Activated T-cell treated with anti-CD3 and anti-CD28 coated beads for 1 hour (primary cell): ENCODE data around the gene CELSR2.

Experiments
- DNase-seq: peaks from one replicate; pipeline ENCODE4 v3.0.0-alpha.2; 2020; ENCODE audit warnings: low read depth

CELSR2 gene

DNA sequence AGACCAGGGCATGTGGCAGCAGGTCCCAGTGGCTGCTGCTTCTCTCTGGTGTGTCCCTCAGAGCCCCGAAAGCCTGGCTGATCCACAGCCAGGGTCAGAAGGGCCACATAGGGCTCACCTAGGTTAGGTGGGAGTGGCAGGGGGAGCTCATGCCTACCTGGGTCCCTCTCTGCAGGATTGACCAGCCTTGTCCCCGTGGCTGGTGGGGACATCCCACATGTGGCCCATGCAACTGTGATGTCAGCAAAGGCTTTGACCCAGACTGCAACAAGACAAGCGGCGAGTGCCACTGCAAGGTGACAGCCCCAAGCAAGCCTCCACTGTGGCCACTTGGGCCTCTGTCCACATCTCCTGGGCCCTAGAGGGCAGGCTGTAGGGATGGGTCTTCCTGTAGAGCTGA lies 15.7 kb downstream of the CELSR2 start:
- DNase-seq: no peak

DNA sequence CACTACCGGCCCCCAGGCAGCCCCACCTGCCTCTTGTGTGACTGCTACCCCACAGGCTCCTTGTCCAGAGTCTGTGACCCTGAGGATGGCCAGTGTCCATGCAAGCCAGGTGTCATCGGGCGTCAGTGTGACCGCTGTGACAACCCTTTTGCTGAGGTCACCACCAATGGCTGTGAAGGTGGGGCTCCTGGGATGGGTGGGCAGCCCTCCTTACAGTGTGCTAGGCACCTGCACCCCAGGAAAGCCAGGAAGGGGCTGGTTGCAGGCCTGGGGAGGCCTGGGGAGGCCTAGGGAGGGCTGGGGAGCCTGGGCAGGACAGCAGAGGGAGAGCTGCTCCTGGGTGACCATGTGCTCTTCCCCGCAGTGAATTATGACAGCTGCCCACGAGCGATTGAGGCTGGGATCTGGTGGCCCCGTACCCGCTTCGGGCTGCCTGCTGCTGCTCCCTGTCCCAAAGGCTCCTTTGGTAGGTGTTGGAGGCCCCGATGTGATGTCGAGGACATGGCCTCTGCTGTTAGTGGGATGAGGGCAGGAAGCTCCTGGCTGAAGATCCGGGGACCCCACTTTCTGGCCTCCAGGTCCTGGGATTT lies 16.5 kb downstream of the CELSR2 start:
- no peak for DNase-seq

DNA sequence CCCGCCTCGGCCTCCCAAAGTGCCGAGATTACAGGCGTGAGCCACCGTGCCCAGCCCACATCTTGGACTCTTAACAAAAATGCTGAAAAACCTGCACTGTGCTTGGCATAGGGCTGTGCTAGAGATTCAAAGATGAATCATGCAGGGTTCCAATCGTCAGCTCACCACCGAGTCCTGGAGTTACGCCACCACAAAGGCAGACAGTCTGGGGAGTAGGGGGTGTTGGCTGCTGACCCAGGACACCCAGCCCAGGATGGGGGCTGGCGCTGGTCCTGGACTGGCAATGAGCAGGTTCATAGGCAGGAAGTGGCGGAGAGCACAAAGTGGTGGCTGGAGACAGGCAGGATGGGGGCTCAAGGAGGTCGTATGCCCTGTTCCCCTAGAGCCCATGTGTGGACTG lies 17.6 kb downstream of the CELSR2 start:
- DNase-seq: no peak

DNA sequence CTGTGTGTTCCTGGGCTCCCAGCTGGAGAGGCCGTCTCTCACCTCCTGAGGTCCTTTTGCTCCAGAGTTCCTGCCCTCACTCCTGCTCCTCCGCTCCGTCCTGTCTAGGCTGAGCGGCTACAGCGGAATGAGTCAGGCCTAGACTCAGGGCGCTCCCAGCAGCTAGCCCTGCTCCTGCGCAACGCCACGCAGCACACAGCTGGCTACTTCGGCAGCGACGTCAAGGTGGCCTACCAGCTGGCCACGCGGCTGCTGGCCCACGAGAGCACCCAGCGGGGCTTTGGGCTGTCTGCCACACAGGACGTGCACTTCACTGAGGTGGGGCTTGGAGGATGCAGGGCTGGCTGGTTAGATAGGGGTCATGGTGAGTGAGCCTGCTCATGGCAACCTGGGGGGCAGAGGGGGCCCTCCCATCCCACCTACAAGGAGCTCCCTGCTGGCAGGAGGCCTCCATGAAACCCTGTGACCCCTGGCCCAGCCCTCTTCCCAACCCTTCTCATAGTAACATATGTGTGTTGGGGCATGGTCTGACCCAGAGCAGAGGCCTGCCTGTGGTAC lies 18.5 kb downstream of the CELSR2 start:
- DNase-seq: no peak

DNA sequence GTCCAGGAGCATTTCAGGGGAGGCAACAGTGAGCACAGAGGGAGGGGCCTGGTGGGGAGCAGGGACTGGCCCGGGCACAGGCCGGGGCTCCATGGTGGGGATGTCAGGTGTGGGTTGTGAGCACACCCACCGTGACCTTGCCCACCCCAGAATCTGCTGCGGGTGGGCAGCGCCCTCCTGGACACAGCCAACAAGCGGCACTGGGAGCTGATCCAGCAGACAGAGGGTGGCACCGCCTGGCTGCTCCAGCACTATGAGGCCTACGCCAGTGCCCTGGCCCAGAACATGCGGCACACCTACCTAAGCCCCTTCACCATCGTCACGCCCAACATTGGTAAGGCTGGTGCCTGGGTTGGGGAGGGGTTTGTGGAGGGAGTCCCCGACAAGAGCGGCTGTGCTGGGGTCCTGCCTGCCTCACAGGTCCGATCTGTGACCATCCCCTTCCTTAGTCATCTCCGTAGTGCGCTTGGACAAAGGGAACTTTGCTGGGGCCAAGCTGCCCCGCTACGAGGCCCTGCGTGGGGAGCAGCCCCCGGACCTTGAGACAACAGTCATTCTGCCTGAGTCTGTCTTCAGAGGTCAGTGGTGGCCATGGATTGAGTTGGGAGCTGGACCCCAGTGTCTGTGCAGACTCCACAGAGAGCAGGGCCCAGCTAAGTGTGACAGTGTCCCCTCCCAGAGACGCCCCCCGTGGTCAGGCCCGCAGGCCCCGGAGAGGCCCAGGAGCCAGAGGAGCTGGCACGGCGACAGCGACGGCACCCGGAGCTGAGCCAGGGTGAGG lies 19.3 kb downstream of the CELSR2 start:
- DNase-seq: no peak

DNA sequence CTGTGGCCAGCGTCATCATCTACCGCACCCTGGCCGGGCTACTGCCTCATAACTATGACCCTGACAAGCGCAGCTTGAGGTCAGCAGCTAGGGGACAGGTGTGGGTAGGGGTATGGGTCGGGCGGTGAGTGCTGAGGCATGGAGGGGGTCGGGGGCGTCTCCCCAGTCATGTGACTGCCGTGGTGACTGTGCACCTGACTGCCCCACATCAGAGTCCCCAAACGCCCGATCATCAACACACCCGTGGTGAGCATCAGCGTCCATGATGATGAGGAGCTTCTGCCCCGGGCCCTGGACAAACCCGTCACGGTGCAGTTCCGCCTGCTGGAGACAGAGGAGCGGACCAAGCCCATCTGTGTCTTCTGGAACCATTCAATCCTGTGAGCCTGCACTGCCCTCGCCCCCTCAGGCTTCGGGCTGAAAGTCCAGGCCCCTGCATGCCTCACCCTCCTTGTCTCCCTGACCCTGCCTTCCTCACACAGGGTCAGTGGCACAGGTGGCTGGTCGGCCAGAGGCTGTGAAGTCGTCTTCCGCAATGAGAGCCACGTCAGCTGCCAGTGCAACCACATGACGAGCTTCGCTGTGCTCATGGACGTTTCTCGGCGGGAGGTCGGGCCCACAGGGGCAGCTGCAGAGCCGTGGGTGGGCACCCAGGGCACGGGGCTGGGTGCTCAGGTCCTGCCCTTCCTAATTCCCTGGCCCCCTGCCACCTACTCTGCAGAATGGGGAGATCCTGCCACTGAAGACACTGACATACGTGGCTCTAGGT lies 20.1 kb downstream of the CELSR2 start:
- no peak for DNase-seq

DNA sequence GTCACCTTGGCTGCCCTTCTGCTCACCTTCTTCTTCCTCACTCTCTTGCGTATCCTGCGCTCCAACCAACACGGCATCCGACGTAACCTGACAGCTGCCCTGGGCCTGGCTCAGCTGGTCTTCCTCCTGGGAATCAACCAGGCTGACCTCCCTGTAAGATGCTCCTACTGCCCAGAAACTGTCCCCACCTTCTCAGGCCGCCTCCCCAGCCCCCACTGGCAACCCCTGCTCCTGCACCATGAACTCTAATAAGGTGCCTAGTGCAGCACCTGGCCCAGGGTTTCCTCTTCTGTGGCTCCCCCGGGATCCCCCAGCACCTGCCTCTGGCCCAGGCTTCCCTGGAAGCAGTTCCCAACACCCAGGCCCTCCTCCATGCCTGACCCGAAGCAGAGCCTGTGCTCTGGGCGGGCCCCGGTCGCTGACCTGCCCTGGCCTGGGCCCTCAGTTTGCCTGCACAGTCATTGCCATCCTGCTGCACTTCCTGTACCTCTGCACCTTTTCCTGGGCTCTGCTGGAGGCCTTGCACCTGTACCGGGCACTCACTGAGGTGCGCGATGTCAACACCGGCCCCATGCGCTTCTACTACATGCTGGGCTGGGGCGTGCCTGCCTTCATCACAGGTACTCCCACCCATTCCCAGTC lies 20.8 kb downstream of the CELSR2 start:
- DNase-seq: no peak

DNA sequence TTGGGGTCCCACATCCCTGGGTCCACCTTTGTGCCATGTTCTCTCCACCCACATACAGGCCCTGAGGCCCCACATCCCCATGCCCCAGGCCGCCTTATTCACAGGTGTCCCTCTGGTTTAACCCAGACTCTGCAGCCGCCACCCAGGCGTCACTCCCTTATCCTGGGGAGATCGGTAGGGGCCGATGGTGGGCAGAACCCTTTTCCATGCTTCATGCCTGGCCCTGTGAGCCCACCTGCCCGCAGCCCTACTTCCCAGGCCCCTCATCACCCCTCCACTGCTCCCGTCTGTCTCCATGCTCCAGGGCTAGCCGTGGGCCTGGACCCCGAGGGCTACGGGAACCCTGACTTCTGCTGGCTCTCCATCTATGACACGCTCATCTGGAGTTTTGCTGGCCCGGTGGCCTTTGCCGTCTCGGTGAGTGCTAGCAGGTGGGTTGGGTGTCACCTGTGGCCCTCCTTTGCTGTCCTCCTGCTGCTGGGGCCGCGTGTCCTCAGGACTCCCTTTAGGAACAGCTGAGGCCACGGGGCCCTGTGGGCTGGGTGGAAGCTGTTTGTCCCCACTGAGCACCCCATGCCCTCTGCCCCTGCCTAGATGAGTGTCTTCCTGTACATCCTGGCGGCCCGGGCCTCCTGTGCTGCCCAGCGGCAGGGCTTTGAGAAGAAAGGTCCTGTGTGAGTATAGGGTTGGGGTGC lies 21.4 kb downstream of the CELSR2 start:
- DNase-seq: no peak

DNA sequence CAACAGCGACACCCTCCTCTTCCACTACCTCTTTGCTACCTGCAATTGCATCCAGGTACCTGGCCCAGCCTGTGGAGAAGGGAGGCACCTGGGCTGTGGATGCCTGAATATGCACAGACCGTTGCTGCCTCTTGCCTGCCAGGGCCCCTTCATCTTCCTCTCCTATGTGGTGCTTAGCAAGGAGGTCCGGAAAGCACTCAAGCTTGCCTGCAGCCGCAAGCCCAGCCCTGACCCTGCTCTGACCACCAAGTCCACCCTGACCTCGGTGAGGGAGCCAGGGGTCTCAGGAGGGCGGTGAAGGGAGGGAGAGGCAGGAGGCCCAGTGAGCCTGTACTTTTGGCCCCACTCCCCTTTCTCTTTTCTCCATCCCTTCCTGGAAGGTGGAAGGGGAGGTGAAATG lies 22.1 kb downstream of the CELSR2 start:
- DNase-seq: no peak

DNA sequence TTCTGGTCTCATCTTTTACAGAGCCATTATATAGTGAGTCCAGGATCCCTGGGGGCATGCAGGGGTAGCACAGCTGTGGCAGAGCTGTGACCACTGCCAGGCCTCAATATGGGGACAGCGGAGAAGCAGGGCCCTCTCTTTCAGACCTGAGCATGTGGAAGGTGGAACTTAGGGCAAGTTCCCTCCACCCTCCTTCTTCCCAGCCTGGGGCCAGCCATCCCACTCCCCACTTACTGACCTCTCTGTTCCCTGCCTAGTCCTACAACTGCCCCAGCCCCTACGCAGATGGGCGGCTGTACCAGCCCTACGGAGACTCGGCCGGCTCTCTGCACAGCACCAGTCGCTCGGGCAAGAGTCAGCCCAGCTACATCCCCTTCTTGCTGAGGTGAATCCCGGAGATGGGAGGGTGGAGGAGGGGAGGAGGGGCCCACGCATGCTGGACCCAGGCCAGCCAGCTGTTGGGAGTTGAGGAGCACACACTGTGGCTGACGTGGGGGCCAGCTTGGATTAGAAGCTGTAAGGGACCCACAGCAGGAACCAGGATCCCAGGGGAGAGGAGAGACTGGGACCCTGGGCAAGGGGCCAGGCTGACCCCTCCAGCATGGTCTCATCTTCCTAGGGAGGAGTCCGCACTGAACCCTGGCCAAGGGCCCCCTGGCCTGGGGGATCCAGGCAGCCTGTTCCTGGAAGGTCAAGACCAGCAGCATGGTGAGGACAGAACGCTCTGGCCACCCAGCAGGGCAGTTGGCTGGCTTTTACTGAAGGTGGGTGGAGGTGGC lies 22.9 kb downstream of the CELSR2 start:
- no peak for DNase-seq

DNA sequence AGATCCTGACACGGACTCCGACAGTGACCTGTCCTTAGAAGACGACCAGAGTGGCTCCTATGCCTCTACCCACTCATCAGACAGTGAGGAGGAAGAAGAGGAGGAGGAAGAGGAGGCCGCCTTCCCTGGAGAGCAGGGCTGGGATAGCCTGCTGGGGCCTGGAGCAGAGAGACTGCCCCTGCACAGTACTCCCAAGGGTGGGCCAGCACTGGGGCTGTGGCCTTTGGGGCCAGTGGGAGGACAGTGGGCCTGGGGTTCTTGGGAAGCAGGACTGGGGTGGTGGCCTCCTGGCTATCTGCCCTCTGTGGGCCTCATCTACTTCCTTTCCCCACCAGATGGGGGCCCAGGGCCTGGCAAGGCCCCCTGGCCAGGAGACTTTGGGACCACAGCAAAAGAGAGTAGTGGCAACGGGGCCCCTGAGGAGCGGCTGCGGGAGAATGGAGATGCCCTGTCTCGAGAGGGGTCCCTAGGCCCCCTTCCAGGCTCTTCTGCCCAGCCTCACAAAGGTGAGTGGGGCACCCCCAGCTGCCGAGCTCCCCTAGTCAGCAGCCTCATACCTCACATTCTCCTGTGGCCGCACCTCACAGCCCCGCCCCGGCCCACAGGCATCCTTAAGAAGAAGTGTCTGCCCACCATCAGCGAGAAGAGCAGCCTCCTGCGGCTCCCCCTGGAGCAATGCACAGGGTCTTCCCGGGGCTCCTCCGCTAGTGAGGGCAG lies 23.6 kb downstream of the CELSR2 start:
- no peak for DNase-seq

DNA sequence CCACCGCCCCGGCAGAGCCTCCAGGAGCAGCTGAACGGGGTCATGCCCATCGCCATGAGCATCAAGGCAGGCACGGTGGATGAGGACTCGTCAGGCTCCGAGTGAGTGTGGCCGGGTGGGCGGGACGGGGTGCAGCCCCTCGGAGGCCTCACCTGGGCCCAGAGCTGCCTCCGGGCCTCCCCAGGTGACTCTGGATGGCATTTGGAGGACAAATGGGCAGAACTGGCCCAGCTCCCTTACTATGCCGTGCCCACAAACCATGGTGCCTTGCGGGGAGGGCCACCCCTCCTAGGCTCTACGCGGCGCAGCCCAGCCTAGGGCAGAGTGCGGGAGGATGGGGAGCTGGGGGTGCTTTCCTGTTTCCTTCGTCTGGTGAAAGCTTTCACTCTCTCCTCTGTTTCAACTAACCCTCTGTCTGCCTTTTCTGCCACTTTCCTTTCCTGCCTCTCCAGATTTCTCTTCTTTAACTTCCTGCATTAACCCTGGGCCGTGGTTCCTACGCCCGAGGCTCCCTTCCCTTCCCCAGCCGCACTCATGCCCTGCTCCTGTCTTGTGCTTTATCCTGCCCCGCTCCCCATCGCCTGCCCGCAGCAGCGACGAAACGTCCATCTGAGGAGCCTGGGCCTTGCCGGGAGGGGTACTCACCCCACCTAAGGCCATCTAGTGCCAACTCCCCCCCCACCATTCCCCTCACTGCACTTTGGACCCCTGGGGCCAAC lies 24.4 kb downstream of the CELSR2 start:
- no peak for DNase-seq

DNA sequence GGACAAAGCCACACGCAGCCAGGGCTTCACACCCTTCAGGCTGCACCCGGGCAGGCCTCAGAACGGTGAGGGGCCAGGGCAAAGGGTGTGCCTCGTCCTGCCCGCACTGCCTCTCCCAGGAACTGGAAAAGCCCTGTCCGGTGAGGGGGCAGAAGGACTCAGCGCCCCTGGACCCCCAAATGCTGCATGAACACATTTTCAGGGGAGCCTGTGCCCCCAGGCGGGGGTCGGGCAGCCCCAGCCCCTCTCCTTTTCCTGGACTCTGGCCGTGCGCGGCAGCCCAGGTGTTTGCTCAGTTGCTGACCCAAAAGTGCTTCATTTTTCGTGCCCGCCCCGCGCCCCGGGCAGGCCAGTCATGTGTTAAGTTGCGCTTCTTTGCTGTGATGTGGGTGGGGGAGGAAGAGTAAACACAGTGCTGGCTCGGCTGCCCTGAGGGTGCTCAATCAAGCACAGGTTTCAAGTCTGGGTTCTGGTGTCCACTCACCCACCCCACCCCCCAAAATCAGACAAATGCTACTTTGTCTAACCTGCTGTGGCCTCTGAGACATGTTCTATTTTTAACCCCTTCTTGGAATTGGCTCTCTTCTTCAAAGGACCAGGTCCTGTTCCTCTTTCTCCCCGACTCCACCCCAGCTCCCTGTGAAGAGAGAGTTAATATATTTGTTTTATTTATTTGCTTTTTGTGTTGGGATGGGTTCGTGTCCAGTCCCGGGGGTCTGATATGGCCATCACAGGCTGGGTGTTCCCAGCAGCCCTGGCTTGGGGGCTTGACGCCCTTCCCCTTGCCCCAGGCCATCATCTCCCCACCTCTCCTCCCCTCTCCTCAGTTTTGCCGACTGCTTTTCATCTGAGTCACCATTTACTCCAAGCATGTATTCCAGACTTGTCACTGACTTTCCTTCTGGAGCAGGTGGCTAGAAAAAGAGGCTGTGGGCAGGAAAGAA lies 25.5 kb downstream of the CELSR2 start:
- DNase-seq: no peak

DNA sequence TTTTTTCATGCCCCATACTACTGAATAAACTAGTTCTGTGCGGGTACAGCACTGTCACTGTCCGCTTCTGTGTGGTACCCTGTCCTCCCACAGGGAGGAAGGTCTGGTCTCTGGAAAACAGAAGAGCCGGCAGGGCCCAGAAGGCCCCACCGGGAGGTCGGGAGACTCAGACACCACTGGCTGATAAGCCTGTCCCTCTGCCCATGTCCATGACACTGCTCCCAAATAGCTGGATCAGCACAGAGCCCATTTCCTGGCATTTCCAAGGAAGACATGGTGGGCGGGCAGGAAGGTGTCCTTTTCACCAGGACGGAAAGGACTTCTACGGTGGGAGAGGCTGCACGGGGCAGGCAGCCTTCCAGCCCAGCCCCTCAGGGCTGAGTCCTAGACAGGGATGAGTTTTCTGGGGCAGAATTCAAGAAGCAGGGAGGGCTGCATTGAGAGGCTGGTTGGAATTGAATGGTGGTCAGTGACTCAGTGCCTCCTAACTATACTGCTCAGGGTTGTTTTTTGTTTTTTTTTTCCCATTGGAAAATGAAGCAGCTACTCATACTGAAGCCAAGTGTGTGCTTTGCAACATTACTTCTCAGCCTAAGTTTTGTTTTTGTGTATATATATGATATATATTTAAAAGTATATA lies 26.5 kb downstream of the CELSR2 start:
- DNase-seq: no peak

DNA sequence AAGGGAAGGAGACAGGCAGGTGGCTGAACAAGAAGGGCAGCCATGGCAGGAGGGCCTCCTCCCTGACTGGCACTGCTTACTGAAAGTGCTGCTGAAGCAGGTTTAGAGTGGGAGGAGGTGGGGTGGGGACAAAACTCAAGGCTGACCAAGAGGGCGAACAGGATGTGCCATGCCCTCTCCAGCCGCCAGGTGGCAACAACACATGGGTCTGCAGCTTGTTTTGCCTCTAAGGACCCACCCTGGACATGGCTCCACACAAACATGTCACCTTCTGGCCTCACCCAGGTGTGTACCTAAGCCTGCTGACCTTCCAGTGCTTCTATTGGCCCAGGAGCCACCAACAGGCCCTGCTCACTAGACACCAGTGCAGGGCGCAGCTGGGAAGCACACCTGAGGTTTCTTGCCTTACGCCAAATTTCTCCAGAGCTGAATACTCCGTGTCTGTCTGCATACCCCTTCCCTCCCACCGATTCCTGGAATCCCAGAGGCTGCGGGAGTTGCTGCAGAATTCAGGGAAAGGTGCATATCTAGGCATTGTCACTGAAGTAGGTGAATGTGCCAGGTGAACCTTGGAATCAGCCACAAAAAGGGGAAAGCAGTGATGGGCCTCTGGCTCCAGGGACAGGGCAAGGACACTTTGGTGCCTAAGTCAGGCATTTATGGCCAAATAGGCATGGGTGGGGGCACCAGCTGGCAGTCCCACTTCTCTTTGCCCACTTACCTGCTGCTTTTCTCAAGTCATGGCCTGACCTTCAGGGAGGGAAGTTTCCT lies 28.3 kb downstream of the CELSR2 start:
- DNase-seq: peak; percentile 51

DNA sequence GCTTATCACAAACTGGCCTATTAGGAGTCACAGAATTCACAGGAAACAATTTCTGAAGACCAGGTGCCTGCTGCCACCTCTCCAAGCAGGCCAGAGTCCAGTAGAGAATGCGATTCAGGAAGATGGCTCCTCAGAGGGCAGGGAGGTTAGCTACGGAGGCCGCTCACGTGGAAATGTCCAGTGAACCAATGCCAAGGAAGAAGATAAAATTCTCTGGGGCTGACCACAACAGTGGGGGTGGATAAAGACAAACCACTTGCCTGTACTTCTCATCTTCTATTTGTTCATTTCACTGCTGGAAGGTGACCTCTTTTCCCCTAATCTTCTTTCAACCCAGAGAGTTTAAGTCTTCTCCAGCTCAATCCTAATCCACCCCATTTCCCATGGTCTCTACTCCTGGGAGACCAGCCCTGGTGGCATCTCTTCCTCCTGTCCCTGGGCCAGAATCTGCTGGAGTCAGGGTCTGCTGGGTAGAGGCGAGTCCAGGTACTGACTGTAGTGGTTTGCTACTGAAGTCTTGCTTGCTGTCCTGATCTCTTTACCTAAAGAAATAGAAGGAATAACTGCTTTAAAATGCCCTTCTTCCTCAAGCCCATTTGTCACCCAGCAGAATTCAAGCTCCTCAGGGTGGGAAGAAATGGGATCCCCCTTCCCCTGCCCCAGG lies 30.4 kb downstream of the CELSR2 start:
- DNase-seq: no peak

DNA sequence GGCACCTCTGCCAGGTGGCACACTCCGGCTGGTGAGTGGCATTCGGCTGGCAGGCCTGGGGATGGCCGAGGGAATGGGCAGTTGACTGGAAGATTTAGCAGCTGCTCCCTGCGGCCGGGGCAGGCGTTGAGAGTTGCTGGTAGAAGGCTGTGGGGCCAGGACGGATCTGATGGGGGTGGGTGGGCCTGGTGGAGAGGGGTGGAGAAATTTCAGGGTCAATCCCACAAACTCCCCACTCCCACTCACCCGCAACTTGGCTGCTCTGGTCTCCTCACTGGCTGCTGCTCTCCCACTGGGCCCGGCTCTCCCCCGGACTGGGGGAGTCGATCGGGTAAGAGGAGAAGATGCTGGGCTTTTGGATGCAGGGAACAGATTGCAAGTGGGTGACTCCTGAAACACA lies 31.5 kb downstream of the CELSR2 start:
- DNase-seq: no peak
